Gastroesophageal sphincter (tissue), 3 donors: Measurements from ENCODE around the gene DUSP10.

Experiments used
- EP300 ChIP-seq: sonication (generic); formaldehyde crosslinking; IDR thresholded peaks from one replicate; pipeline ENCODE4 v1.6.1; 2017; ENCODE audit warnings: antibody characterized with exemption, mild to moderate bottlenecking
- POLR2A ChIP-seq, 2 donors: fragments of 450-650 bp; IDR thresholded peaks; one replicate each; pipeline ENCODE4 v1.6.1; 2017; ENCODE audit warnings: antibody characterized with exemption in 2 of 2, mild to moderate bottlenecking in 2 of 2, moderate library complexity in 1 of 2
- POLR2AphosphoS5 ChIP-seq: sonication (generic); formaldehyde crosslinking; IDR thresholded peaks from one replicate; pipeline ENCODE4 v1.6.1; 2017; ENCODE audit warnings: antibody characterized with exemption
- TF ChIP-seq, protein P1 (sequence below), 4 experiments: fragments of 200-600 bp in 2 of 4; fragments of 450-650 bp in 2 of 4; sonication (generic) in 1 of 4; IDR thresholded peaks; one replicate each; pipeline ENCODE4 v1.5.1; 2017 to 2019; ENCODE audit warnings: antibody characterized with exemption in 4 of 4, mild to moderate bottlenecking in 2 of 4, moderate library complexity in 2 of 4

DNA sequence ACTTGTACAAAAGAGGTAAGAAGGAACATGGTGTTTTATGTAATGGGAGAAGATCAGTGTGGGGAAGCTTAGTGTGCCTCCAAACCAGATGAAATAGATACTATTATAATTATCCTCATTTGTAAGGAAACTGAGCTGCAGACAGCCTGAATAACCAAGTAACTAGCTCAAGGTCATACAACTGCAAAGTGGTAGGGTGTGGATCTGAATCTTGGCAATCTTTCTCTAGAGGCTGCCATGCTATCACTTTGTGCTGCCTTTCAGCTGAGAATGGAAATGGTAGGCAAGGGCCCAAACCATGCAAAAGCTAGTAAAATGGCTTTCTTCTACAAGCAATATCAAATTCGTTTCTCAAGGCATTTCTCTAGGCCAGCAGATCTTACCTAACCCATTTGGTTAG is 51.0 kb downstream of the DUSP10 start:
- TF ChIP-seq POLR2AphosphoS5 (no peak), EP300 (no peak), POLR2A (IDR thresholded peaks at IDR 0.05) (no peak)
- TF ChIP-seq, protein P1, sequence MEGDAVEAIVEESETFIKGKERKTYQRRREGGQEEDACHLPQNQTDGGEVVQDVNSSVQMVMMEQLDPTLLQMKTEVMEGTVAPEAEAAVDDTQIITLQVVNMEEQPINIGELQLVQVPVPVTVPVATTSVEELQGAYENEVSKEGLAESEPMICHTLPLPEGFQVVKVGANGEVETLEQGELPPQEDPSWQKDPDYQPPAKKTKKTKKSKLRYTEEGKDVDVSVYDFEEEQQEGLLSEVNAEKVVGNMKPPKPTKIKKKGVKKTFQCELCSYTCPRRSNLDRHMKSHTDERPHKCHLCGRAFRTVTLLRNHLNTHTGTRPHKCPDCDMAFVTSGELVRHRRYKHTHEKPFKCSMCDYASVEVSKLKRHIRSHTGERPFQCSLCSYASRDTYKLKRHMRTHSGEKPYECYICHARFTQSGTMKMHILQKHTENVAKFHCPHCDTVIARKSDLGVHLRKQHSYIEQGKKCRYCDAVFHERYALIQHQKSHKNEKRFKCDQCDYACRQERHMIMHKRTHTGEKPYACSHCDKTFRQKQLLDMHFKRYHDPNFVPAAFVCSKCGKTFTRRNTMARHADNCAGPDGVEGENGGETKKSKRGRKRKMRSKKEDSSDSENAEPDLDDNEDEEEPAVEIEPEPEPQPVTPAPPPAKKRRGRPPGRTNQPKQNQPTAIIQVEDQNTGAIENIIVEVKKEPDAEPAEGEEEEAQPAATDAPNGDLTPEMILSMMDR (IDR thresholded peaks at IDR 0.05) = no peak
